Natural killer cell (primary cell): ENCODE results near the gene AK3. TPM values are rescaled to one million over a fixed set of nuclear protein-coding genes. Genes with fewer than 3 reads are reported as not detected.
"Not testable (repeated sequence)": the region's sequence is repeated elsewhere in the genome, so short reads cannot be mapped to it uniquely, and the experiment has no call there.

ENCODE experiments used
- ATAC-seq, 3 donors: fragments of 150-1000 bp in 2 of 3; fragments of 200-7000 bp in 1 of 3; cut with Tn5 transposase; 1 replicate in 1 of 3; 2 replicates in 2 of 3; pipeline ENCODE4 v1.10.0; 2021; ENCODE audit warnings: mild to moderate bottlenecking in 2 of 3, moderate library complexity in 2 of 3
- DNase-seq, 2 donors: peaks; one replicate each; pipeline versions ENCODE4 v3.0.0 to v3.0.0-alpha.2; 2013 to 2021; ENCODE audit warnings: mixed read lengths in 1 of 2
- H3K27ac ChIP-seq: one replicate; pipeline ENCODE4 v1.5.1; 2013; ENCODE audit warnings: mild to moderate bottlenecking, low read length
- H3K27me3 ChIP-seq: one replicate; pipeline ENCODE4 v1.6.1; 2013; ENCODE audit warnings: low read length; ENCODE audit not compliant: control insufficient read depth, insufficient read depth
- H3K36me3 ChIP-seq: one replicate; pipeline ENCODE4 v1.6.1; 2013; ENCODE audit warnings: low read length; ENCODE audit not compliant: control insufficient read depth, insufficient read depth
- H3K4me1 ChIP-seq: one replicate; pipeline ENCODE4 v1.6.1; 2013; ENCODE audit warnings: low read length; ENCODE audit not compliant: control insufficient read depth, insufficient read depth
- H3K4me3 ChIP-seq: one replicate; pipeline ENCODE4 v1.5.1; 2013; ENCODE audit warnings: low read length
- H3K9me3 ChIP-seq: one replicate; pipeline ENCODE4 v1.6.1; 2013; ENCODE audit warnings: low read length; ENCODE audit not compliant: control insufficient read depth, insufficient read depth
- H3K27ac Mint-ChIP-seq, 2 donors: one replicate each; pipeline ENCODE4 v1.8.0; 2022; ENCODE audit warnings: mild to moderate bottlenecking in 2 of 2, mixed read lengths in 2 of 2, moderate library complexity in 1 of 2
- H3K27me3 Mint-ChIP-seq, 2 donors: one replicate each; pipeline ENCODE4 v1.8.0; 2022; ENCODE audit warnings: low read depth in 2 of 2, mixed read lengths in 2 of 2
- H3K36me3 Mint-ChIP-seq: one replicate; pipeline ENCODE4 v1.8.0; 2022; ENCODE audit warnings: mixed read lengths
- H3K4me1 Mint-ChIP-seq, 2 donors: one replicate each; pipeline ENCODE4 v1.8.0; 2022; ENCODE audit warnings: mixed read lengths in 2 of 2
- H3K4me3 Mint-ChIP-seq: one replicate; pipeline ENCODE4 v1.8.0; 2022; ENCODE audit warnings: mild to moderate bottlenecking, moderate library complexity, mixed read lengths
- H3K9me3 Mint-ChIP-seq, 2 donors: one replicate each; pipeline ENCODE4 v1.8.0; 2022; ENCODE audit warnings: mixed read lengths in 2 of 2
- WGBS: methylation state at CpG from one replicate; pipeline ENCODE4 v1.1.7; 2013; ENCODE audit warnings: missing lambda C conversion rate; ENCODE audit not compliant: insufficient coverage; 5-methylcytosine and 5-hydroxymethylcytosine counted together
- intact Hi-C: fragments of 100-400 bp; cut with micrococcal nuclease; formaldehyde crosslinking; loops from one replicate; pipeline ENCODE4 v1.14.2; 2022
- total RNA-seq, 4 donors: library from RNA; stranded (reverse); fragments of 120-200 nt in 1 of 4; gene quantifications; one replicate each; pipeline versions ENCODE4 v1.2.3 to v1.2.4, GENCODE V29; 2013 to 2022
- TF ChIP-seq, protein P1 (sequence below): fragments of 200-600 bp; IDR thresholded peaks from one replicate; pipeline ENCODE4 v1.8.0; 2022; ENCODE audit warnings: antibody characterized with exemption

The AK3 gene
- total RNA-seq, 3 donors from 2014 or later (not counting 1 experiment from before 2014, with no cell fraction given): 18.6 to 23.1 (median 21.0) TPM

DNA sequence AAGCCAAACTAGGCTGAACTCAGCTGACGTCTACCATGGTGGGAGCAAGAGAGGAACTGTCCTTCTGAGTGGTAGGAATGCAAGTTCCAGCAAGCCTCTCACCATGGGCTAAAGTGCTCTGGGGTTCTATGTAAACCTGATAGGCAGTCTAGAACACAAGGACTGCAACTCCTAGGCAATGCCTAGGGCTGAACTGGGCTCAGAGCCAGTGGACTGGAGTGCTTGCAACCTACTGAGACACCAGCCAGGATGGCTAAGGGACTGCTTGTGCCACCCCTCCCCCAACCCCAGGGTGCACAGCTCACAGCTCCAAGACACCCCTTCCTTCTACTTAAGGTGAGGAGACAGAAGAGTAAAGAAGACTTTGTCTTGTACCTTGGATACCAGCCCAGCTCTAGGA, 39.6 kb upstream of the AK3 start:
- Mint-ChIP-seq H3K4me1 (no peaks in the 10 kb centered on the region), H3K27ac (no peak overlapping the region), H3K36me3 (no peaks in the 10 kb centered on the region), H3K9me3 (no peaks in the 10 kb centered on the region), H3K27me3 (peaks cover 7 to 17% of the 10 kb centered on the region in 2 donors), H3K4me3 (no peak overlapping the region)
- H3K27me3 ChIP-seq: no peaks in the 10 kb centered on the region
- WGBS: 96% methylated on average over 1 of the region's 1 CpG
- ATAC-seq (no peak), DNase-seq (no peak)
- no peaks in the 10 kb centered on the region for H3K9me3 ChIP-seq
- H3K4me3 ChIP-seq: no peak overlapping the region
- no peaks in the 10 kb centered on the region for H3K36me3 ChIP-seq
- intact Hi-C loops: no loop called here
- TF ChIP-seq, protein P1, sequence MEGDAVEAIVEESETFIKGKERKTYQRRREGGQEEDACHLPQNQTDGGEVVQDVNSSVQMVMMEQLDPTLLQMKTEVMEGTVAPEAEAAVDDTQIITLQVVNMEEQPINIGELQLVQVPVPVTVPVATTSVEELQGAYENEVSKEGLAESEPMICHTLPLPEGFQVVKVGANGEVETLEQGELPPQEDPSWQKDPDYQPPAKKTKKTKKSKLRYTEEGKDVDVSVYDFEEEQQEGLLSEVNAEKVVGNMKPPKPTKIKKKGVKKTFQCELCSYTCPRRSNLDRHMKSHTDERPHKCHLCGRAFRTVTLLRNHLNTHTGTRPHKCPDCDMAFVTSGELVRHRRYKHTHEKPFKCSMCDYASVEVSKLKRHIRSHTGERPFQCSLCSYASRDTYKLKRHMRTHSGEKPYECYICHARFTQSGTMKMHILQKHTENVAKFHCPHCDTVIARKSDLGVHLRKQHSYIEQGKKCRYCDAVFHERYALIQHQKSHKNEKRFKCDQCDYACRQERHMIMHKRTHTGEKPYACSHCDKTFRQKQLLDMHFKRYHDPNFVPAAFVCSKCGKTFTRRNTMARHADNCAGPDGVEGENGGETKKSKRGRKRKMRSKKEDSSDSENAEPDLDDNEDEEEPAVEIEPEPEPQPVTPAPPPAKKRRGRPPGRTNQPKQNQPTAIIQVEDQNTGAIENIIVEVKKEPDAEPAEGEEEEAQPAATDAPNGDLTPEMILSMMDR: no peak
- no peak overlapping the region for H3K27ac ChIP-seq
- H3K4me1 ChIP-seq: no peaks in the 10 kb centered on the region

DNA sequence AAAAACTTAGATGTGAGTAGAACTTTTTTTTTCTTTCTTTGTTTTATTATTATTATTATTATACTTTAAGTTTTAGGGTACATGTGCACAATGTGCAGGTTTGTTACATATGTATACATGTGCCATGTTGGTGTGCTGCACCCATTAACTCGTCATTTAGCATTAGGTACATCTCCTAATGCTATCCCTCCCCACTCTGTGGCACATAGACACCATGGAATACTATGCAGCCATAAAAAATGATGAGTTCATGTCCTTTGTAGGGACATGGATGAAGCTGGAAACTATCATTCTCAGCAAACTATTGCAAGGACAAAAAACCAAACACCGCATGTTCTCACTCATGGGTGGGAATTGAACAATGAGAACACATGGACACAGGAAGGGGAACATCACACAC, 34.0 kb upstream of the AK3 start:
- DNase-seq, H3K4me1 Mint-ChIP-seq, H3K27me3 ChIP-seq, H3K9me3 Mint-ChIP-seq, H3K9me3 ChIP-seq, H3K36me3 Mint-ChIP-seq, ATAC-seq, H3K4me3 Mint-ChIP-seq, H3K27ac Mint-ChIP-seq, H3K27me3 Mint-ChIP-seq, H3K4me1 ChIP-seq, intact Hi-C loops, H3K36me3 ChIP-seq, H3K27ac ChIP-seq, H3K4me3 ChIP-seq: not testable (repeated sequence)
- WGBS: 100% methylated on average over 1 of the region's 2 CpGs

DNA sequence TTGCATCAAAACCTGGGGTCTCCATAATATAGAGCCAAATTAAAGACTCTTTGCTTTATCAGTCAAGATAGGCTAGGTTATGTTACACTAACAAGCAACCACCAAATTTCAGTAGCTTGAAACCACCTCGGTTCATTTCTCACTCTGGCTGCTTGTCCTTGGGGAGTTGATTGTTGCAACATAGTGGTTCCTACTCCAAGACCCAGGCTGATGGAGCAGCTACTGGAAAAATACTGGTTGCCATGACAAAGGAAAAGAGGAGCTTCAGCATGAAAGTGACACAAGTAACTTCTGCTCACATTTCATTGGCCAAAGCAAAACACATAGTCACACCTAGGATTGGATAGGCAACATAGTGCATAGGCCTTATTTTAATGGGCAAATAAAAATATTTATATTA, 33.2 kb upstream of the AK3 start:
- no peak for DNase-seq
- H3K27me3 ChIP-seq: no peaks in the 10 kb centered on the region
- H3K9me3 ChIP-seq: no peaks in the 10 kb centered on the region
- Mint-ChIP-seq H3K4me3 (no peak overlapping the region), H3K4me1 (no peaks in the 10 kb centered on the region), H3K27ac (no peak overlapping the region), H3K36me3 (no peaks in the 10 kb centered on the region), H3K9me3 (no peaks in the 10 kb centered on the region), H3K27me3 (no peaks in the 10 kb centered on the region)
- TF ChIP-seq, protein P1: no peak
- H3K27ac ChIP-seq: no peak overlapping the region
- ATAC-seq: no peak
- H3K36me3 ChIP-seq: no peaks in the 10 kb centered on the region
- WGBS: 83% methylated on average over 1 of the region's 1 CpG
- intact Hi-C loops: no loop called here
- H3K4me1 ChIP-seq: no peaks in the 10 kb centered on the region
- no peak overlapping the region for H3K4me3 ChIP-seq

DNA sequence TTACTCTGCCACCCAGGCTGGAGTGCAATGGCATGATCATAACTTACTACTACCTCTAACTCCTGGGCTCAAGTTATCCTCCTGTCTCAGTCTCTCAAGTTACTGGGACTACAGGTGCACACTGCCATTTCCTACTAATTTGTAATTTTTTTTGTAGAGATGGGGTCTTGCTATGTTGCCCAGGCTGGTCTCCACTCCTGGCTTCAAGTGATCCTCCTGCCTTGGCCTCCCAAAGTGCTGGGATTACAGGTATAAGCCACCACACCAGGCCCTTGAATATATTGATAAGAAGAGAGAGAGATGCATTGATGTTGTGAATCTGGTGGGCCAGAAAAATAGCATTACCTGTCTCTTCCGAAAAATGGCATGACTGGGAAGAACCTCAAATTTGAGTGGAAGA, 30.8 kb upstream of the AK3 start:
- no peak overlapping the region for H3K4me3 ChIP-seq
- WGBS: 95% methylated on average over 1 of the region's 1 CpG
- no peaks in the 10 kb centered on the region for H3K4me1 ChIP-seq
- no peak for DNase-seq
- intact Hi-C loops: no loop called here
- no peak for ATAC-seq
- no peaks in the 10 kb centered on the region for H3K27me3 ChIP-seq
- H3K36me3 Mint-ChIP-seq: no peaks in the 10 kb centered on the region
- H3K4me1 Mint-ChIP-seq: no peaks in the 10 kb centered on the region
- H3K27me3 Mint-ChIP-seq: no peaks in the 10 kb centered on the region
- no peak overlapping the region for H3K27ac ChIP-seq
- H3K9me3 Mint-ChIP-seq: no peaks in the 10 kb centered on the region
- TF ChIP-seq, protein P1: no peak
- no peak overlapping the region for H3K4me3 Mint-ChIP-seq
- H3K36me3 ChIP-seq: no peaks in the 10 kb centered on the region
- H3K27ac Mint-ChIP-seq: no peak overlapping the region
- no peaks in the 10 kb centered on the region for H3K9me3 ChIP-seq
